Kidney glomerular epithelial cell (primary cell): Measurements from ENCODE around the gene GJB4.
"Not testable (repeated sequence)": the region's sequence is repeated elsewhere in the genome, so short reads cannot be mapped to it uniquely, and the experiment has no call there.

ENCODE experiments used
- DNase-seq: peaks from one replicate; lab custom pipeline; 2025; lab: John Stamatoyannopoulos, UW

GJB4 gene

DNA sequence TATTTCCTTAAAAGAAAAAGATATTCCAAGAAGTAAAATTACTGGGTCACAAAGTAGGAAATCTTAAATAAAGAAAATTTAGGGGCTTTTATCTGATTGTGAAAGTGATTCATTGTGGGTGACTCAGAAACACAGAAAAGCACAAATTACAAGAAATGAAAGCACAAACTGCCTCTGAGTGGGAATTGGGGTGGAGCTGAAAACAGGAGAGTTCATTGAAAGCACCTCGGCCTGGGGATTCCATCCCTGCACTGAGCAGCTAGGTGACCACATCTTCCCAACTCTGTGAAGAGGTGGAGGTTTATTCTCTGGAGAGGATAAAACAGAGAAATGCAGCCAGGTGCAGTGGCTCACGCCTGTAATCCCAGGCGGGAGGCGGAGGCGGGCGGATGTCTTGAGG, 40.7 kb downstream of the GJB4 start:
- no peak for DNase-seq

GRCh38 chr1:34803770-34804169, 44.2 kb downstream of the GJB4 start:
- DNase-seq = no peak

DNA sequence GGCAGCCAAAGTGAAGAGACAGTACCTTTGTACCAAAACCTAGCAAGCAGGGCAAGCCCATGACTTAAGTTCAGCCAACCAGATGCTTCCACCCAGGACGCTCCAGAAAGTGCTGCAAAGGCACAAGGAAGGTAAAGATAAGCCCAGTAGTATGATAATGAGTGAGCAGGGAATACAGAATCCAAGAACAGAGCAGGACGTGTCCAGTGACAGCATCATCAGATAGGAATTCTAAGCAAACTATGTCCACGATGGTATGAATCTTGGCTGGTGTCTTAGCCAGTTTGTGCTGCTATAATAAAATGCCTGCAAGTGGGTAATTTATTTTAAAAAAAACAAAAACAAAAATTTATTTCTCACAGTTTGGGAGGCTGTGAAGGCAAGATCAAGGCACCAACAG, 46.9 kb downstream of the GJB4 start:
- DNase-seq = no peak

DNA sequence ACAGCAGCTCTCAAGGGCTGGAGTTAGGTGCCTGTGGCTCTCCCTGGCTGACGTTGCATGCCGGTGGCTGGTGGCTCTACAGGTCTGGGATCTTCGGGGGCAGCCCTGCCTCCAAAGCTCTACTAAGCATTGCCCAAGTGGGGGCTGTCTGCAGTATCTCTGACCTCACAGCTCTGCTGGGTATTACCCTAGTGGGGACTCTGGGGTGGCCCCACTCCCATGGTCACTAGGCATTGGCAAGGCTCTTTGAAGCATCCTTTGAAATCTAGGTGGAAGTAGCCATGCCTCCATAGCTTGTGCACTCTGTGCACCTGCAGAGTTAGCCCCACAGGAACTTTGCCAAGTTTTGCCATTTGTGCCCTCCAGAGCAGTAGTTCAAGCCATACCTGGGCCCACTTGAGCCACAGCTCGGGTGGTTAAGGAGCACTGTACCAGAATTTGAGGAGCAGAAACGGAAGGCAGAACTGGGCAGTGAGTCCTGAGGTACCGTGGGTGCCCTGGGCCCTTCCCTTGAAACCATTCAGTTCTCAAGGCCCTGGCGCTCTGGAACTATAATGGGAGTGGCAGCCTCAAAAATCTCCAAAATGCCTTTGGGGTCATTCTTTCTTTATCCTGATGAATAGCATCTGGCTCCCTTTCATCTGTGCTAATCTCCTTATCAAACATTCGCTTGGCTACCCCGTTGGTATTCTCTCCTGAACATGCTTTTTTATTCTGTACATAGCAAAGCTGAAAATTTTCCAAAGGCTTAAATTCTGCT, 48.7 kb downstream of the GJB4 start:
- DNase-seq = no peak

DNA sequence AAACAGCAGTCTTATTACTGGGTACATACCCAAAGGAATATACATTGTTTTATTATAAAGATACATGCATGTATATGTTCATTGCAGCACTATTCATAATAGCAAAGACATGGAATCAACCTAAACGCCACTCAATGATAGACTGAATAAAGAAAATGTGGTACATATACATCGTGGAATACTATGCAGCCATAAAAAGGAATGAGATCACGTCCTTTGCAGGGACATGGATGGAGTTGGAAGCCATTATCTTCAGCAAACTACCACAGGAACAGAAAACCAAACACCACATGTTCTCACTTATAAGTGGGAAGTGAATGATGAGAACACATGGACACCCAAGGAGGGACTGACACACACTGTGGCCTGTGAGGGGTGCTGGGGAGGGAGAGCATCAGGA, 51.2 kb downstream of the GJB4 start:
- DNase-seq = not testable (repeated sequence)
